ENCODE data around the gene SARDH. TPM values are rescaled to one million over a fixed set of nuclear protein-coding genes. Genes with fewer than 3 reads are reported as not detected.

Gene SARDH
- total RNA-seq, 2 donors from 2014 or later = 20.2 to 61.0 TPM

GRCh38 chr9:133653638-133654037 is 84.5 kb downstream of the SARDH start:
- WGBS, 2 donors = 50 to 69% methylated on average over 9 of the region's 9 CpGs

GRCh38 chr9:133650026-133650425 is 88.1 kb downstream of the SARDH start:
- Histone ChIP-seq H3K9me3 (no peaks in the 10 kb centered on the region), H3K4me1 (no peaks in the 10 kb centered on the region), H3K27ac (no peak overlapping the region), H3K4me3 (no peak overlapping the region), H3K36me3 (replicated peaks in 1 of 2; ENCODE audit: insufficient read depth in 1 of 2, low read depth in 2 of 2) (no peaks in the 10 kb centered on the region), H3K27me3 (no peaks in the 10 kb centered on the region)
- no peak for TF ChIP-seq POLR2A (IDR thresholded peaks at IDR 0.05)
- no peak for TF ChIP-seq CTCF (IDR thresholded peaks at IDR 0.05)
- 79 to 84% methylated on average over 12 of the region's 12 CpGs for WGBS, 2 donors
- ATAC-seq (no peak), DNase-seq (no peak)
- intact Hi-C loops (cut with DNase I) = no loop called here

More at GRCh38 chr9:133653638-133654037, 84.5 kb downstream of the SARDH start:
- no peak for TF ChIP-seq POLR2A (IDR thresholded peaks at IDR 0.05)
- TF ChIP-seq CTCF (IDR thresholded peaks at IDR 0.05) = no peak
- no peaks in the 10 kb centered on the region for H3K9me3 ChIP-seq
- intact Hi-C loops (cut with DNase I) = no loop called here
- H3K4me1 ChIP-seq = peaks cover 18% of the 10 kb centered on the region
- ATAC-seq = no peak
- no peak overlapping the region for H3K27ac ChIP-seq
- no peaks in the 10 kb centered on the region for H3K27me3 ChIP-seq
- H3K36me3 ChIP-seq (replicated peaks in 1 of 2; ENCODE audit: insufficient read depth in 1 of 2, low read depth in 2 of 2) = no peaks in the 10 kb centered on the region
- H3K4me3 ChIP-seq = no peak overlapping the region
- no peak for DNase-seq

DNA sequence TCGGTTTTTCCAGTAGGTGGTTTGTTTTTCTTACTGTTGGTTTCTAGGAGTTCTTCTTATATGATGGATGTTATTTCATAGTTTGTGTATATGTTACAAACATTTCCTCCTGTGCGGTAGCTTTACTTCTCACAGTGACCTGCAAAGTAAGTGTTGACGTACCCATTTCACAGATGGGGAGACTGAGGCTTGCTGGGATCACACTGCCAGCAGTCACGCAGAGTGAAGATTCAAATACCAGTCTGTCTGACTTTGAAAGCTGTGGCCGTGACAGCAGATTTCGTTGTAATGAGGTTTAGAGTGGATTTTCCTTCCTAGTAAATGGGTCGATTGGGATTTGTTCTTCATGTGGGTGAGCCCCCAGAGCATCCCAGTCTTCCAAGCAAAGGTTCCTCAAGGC is 89.0 kb downstream of the SARDH start:
- intact Hi-C loops (cut with DNase I) = no loop called here
- no peak for TF ChIP-seq CTCF (IDR thresholded peaks at IDR 0.05)
- no peak for TF ChIP-seq POLR2A (IDR thresholded peaks at IDR 0.05)
- ATAC-seq (no peak), DNase-seq (no peak)
- H3K9me3 ChIP-seq = no peaks in the 10 kb centered on the region
- 75 to 77% methylated on average over 7 of the region's 7 CpGs for WGBS, 2 donors
- H3K36me3 ChIP-seq (replicated peaks in 1 of 2; ENCODE audit: insufficient read depth in 1 of 2, low read depth in 2 of 2) = no peaks in the 10 kb centered on the region
- H3K4me1 ChIP-seq = no peaks in the 10 kb centered on the region
- no peaks in the 10 kb centered on the region for H3K27me3 ChIP-seq
- no peak overlapping the region for H3K27ac ChIP-seq
- no peak overlapping the region for H3K4me3 ChIP-seq

DNA sequence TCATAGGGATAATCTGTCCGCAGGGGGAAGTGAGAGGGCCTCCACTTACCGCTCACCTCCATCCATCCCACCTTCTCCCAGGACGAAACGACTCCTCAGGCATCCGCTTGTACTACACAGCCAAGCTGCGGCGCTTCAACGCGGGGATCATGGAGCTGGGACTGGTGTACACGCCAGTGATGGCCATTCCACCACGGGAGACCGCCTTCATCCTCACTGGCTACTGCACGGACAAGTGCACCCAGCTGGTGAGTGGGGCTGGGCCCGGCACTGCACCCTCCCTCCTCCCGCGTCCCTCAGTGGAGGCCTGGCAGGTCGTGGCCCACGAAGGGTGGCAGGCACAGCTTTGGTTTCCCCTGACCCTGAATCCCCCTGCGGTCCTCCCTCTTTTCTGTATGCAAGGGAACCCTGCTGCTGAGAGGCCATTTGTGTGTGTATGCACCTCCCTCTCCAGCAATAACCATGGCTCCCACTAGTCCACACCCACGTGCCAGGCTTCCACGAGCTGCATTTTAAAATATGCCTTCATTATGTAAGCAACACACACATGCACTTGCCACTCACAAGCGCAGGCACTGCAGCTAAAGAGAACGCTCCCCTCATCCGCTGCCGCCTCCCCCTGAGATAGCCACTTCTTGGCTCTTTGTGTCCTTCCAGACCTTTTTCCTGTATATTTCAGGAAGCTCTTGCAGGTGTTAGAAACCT is 90.2 kb downstream of the SARDH start:
- no peaks in the 10 kb centered on the region for H3K27me3 ChIP-seq
- no peaks in the 10 kb centered on the region for H3K4me1 ChIP-seq
- 71 to 74% methylated on average over 13 to 25 of the region's 25 CpGs for WGBS, 2 donors
- ATAC-seq = no peak
- H3K27ac ChIP-seq = no peak overlapping the region
- no peak overlapping the region for H3K4me3 ChIP-seq
- DNase-seq = no peak
- H3K9me3 ChIP-seq = no peaks in the 10 kb centered on the region
- H3K36me3 ChIP-seq (replicated peaks in 1 of 2; ENCODE audit: insufficient read depth in 1 of 2, low read depth in 2 of 2) = no peaks in the 10 kb centered on the region
- TF ChIP-seq CTCF (IDR thresholded peaks at IDR 0.05) (no peak), POLR2A (IDR thresholded peaks at IDR 0.05) (no peak)
- intact Hi-C loops (cut with DNase I) = no loop called here

DNA sequence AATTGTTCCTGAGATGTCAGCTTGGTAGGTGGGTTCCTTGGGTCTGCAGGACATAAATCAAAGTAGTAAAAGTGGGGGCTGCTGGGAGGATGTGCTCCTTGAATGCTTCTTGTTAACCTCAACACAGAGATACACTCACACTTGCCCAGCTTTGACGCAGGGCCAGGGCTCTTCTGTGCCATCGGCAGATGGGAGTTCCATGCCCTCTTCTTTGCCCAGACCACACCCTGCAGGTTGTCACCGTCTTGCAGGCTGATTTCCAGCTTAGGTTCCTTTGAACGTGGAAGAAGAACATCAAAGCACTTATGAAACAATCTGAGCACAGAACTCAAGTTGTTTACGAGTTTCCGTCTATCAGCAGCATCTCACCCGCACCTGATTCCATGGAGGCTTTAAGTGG is 91.0 kb downstream of the SARDH start:
- TF ChIP-seq POLR2A (IDR thresholded peaks at IDR 0.05) (no peak), CTCF (IDR thresholded peaks at IDR 0.05) (no peak)
- H3K27ac ChIP-seq = no peak overlapping the region
- DNase-seq (no peak), ATAC-seq (no peak)
- 48 to 64% methylated on average over 7 of the region's 7 CpGs for WGBS, 2 donors
- intact Hi-C loops (cut with DNase I) = no loop called here
- no peaks in the 10 kb centered on the region for H3K36me3 ChIP-seq (replicated peaks in 1 of 2; ENCODE audit: insufficient read depth in 1 of 2, low read depth in 2 of 2)
- no peaks in the 10 kb centered on the region for H3K27me3 ChIP-seq
- H3K4me3 ChIP-seq = no peak overlapping the region
- H3K9me3 ChIP-seq = no peaks in the 10 kb centered on the region
- no peaks in the 10 kb centered on the region for H3K4me1 ChIP-seq
